Activated CD8-positive, alpha-beta memory T cell treated with anti-CD3 and anti-CD28 coated beads for 4 hours (primary cell): ENCODE measurements around the gene SOS1.
"Not testable (repeated sequence)": the region's sequence is repeated elsewhere in the genome, so short reads cannot be mapped to it uniquely, and the experiment has no call there.

Experiments used
- DNase-seq, 2 donors: peaks; one replicate each; pipeline ENCODE4 v3.0.0-alpha.2; 2020; ENCODE audit warnings: low read depth in 2 of 2

SOS1 gene

DNA sequence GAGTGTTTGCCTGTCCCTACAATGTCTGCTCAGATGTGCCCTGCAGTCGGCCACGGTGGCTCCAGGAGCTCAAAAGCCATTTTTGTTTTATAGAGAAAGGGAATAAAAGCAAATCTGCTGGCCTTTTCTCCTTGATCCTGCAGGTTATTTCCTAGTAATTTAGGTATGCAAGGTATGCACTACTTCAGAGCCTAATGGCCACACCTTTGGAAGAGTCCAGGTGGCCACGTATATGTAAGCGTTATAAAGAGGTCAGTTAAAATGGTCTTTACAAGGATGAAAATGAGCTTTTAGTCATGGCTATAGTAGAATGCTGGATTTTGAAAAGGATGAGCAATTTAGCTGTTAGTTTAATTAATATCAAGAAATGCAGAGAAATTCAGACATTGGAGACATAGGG lies 149.5 kb downstream of the SOS1 start:
- no peak for DNase-seq

GRCh38 chr2:38968021-38968420 lies 152.8 kb downstream of the SOS1 start:
- no peak for DNase-seq

DNA sequence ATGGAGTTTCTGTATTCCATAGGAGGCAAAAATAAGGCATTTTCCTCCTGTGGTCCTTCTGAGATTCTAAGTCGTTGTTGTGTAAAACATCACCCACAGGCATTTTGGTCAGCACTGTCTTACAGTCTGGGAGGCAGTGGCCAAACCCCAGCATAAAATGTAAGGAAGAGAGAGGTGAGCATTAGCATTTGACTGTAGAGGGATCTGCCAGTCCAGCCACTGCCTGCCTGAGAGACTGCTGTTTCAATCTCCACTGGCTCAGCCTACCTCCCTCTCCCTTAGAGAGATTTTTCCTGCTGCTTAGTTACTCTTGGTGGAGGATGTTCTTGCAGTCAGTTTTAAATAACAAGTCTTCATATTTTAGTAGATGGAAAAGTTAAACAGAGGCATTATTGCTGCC lies 154.2 kb downstream of the SOS1 start:
- no peak for DNase-seq

- no peak for DNase-seq
Observed at GRCh38 chr2:38966006-38966405, 154.8 kb downstream of the SOS1 start.

DNA sequence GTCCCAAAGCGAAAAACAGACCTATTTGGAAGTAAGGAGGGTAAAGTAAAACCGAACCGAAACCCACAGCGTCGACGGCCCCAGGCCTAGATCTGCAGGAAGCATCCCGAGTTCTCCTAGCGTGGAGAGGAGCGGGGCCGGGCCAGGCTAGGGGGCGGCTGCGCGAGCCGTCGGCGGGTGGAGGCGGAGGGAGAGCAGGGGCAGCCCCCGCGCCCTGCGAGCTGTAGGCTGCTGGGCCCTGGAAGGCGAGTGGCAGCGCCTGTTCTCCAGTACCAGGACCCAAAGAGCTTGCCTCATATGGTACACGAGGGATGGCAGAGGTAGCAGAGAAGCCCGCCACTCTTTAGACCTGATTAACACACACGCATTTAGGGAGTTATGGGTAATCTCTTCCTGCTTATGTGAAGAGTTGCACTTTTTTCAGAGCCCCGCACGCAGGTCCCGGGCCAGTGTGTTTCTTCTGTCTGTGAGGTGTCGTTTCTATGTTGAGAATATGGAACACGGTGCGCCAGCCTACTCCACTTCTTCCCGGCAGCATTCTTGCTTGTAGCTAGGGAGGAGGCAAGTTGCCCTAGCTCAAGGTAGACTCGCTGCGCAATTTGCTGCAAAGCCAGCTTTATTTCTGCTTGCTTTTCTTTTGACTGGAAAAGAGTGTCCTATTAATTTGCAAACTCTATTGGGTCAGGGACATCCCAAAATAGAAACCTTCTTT lies 160.1 kb downstream of the SOS1 start:
- DNase-seq: no peak

DNA sequence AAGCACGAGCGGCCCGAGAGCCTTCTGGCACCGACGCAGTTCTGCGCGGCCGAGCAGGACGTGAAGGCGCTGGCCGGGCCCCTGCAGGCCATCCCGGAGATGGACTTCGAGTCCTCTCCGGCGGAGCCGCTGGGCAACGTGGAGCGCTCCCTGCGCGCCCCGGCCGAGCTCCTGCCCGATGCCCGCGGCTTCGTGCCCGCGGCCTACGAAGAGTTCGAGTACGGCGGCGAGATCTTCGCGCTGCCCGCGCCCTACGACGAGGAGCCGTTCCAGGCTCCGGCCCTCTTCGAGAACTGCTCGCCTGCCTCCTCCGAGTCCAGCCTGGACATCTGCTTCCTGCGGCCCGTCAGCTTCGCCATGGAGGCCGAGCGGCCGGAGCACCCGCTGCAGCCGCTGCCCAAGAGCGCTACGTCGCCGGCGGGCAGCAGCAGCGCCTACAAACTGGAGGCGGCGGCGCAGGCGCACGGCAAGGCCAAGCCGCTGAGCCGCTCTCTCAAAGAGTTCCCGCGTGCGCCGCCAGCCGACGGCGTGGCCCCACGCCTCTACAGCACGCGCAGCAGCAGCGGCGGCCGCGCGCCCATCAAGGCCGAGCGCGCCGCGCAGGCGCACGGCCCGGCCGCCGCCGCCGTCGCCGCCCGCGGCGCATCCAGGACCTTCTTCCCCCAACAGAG lies 160.8 kb downstream of the SOS1 start:
- peak in 1 of 2 donors; percentile 9 for DNase-seq

GRCh38 chr2:38959466-38959865 lies 161.4 kb downstream of the SOS1 start:
- no peak for DNase-seq

DNA sequence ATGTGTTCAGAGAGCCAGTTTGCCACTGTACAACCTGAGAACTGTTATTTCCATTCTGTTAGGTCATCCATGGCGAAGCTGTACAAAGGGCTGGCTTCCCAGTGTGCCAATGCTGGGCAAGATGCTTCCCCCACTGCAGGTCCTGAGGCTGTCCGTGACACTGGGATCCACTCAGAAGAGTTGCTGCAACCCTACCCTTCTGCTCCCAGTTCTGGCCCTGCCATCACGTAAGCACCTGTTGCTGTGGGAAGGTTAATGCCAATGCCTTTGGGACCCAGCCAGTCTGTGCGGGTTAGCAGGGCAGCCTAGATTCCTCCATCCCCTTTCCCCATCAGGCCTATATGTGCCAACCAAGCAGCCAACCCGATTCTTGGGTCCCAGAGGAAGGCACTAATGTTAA lies 162.9 kb downstream of the SOS1 start:
- DNase-seq: no peak

DNA sequence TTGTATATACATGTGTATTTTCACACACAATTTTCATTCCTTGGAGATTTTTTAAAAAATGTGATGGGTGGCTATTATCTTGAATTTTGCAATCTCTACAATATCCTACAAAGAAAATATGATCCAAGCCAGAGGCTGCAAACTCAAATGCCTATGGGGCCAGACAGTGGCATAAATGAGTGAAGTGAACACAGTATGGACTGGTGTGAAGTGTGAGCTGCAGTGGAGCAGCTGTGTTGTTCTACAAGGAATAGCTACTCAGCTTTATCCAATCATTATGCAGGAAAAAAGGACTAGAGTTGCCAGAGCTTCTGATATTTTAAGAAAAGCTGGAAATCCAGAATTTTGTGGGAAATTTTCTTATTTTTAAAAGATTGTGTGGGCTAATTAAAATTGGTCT lies 169.1 kb downstream of the SOS1 start:
- no peak for DNase-seq

- no peak for DNase-seq
Observed at GRCh38 chr2:38948995-38949394, 171.9 kb downstream of the SOS1 start.

GRCh38 chr2:38948387-38948882 lies 172.4 kb downstream of the SOS1 start:
- DNase-seq: no peak

GRCh38 chr2:38947241-38948239 lies 173.3 kb downstream of the SOS1 start:
- DNase-seq: peak in 1 of 2 donors; percentile 22

GRCh38 chr2:38945911-38946310 lies 174.9 kb downstream of the SOS1 start:
- no peak for DNase-seq

DNA sequence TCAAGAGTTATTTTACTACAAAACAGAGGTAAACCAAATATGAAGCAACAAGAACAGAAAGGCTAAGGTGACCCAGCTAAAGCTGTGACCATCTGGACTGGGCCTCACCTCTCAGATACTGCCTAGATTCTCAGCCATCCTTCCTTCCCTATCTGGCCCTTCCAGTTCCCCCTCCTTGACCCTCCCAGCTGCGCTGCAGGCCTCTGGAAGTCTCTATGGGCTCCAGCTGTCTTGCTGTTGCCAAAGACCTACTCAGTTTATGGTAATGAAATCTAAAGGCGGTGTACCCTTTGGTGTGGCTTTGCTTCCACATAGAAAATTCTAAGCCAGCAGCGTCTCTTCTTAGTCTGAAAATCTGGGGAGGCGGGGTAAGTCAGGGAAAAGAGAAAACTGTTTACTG lies 175.5 kb downstream of the SOS1 start:
- no peak for DNase-seq

DNA sequence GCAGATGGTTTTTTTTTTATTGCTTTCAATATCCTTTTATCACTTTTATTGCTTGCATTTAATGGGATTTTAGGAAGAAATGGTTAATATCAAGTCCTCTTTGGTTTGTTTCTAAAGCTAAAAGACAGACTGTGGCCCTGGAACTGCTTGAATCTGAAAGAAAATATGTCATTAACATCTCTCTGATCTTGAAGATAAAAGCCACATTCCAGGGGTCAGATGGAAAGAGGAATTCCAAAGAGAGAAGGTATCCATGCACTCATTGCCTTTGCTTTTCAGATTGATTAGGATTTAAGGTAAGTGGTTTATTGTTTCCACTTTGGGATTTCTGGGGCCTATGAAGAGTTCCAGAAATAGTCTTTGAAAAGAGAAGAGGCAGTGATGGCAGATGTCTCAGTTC lies 177.1 kb downstream of the SOS1 start:
- no peak for DNase-seq

DNA sequence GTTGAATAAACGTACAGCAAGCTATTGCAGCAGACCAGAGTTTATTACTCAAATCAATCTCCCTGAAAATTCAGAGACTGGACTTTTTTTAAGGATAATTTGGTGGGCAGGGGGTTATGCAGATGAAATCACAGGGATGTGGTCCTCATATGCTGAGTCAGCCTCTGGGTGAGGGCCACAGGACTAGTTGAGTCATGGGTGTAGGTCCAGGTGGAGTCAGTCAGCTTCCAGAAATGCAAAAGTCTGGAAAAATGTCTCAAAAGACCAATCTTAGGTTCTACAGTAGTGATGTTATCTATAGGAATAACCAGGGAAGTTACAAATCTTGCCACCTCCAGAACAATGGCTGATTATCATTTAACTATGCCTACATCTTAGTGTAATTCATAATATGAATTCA lies 180.1 kb downstream of the SOS1 start:
- no peak for DNase-seq

GRCh38 chr2:38937548-38937947 lies 183.3 kb downstream of the SOS1 start:
- no peak for DNase-seq

DNA sequence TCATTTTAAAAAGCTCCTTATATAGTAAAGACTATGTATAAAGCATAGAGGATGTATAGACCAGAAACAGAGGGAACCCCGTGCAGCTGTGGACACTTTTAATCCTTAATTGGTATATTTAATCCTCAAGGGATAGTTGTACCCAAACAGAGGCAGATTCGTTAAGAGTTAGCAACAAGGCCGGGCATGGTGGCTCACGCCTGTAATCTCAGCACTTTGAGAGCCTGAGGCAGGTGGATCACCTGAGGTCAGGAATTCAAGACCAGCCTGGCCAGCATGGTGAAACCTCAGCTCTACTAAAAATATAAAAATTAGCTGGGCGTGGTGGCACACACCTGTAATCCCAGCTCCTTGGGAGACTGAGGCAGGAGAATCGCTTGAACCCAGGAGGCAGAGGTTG lies 184.3 kb downstream of the SOS1 start:
- not testable (repeated sequence) for DNase-seq

- DNase-seq: no peak
Observed at GRCh38 chr2:38935568-38936172, 185.2 kb downstream of the SOS1 start.

DNA sequence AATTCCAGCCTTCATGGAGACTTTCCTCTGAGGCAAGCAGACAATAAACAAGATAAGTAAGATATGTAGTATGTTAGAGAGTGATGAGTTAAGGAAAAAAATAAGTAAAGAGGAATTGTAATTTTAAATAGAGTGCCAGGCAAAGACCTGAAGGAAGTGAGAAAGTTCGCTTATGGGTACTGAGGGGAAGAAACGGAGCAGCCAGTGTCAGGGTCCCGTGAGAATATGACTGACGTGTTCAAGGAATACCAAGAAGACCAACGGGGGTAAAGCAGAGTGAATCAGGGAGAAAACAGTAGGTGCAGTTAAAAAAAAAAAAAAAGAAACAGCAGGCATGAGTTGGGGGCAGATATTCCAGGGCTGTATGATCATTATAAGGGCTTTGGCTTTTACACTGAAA lies 186.1 kb downstream of the SOS1 start:
- no peak for DNase-seq

DNA sequence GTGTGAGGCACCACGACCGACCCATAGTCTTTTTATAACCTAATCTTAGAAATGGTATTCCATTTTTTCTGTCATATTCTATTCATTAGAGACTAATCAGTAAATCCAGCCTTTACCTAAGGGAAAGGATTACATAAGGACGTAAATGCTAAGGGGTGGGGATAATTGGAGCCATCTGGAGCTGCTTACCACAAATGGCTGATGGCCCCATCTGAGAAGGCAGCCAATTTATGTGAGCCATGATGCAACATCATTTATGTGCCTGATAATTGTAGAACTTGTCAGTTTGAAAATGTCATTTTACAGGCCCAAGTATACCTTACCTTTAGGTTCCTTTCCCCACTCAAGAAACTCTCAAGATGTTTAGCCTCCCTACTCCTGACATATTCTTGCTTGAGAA lies 187.2 kb downstream of the SOS1 start:
- no peak for DNase-seq

GRCh38 chr2:38932586-38932985 lies 188.3 kb downstream of the SOS1 start:
- no peak for DNase-seq
